ENCODE measurements around the gene B4GALT3. TPM values are rescaled to one million over a fixed set of nuclear protein-coding genes. Genes with fewer than 3 reads are reported as not detected.

The B4GALT3 gene
- total RNA-seq, 1 donor from 2014 or later = 9.1 TPM

DNA sequence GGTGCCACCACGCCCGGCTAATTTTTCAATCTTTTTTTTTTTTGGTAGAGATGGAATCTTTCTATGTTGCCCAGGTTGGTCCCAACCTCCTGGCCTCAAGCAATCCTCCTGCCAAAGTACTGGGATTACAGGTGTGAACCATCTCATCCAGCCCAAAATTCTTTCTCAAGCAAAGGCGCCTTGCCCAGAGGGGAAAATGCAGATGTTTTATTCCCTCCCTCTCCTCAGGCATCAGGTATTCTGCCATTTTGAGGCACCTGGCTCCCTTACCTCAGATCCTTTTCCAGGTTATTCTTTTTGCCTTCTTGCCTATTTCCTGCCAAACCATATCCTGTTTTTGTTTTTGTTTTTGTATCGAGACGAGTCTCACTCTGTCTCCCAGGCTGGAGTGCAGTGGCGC is 11.1 kb upstream of the B4GALT3 start:
- no peak for DNase-seq (ENCODE audit: low spot score)

DNA sequence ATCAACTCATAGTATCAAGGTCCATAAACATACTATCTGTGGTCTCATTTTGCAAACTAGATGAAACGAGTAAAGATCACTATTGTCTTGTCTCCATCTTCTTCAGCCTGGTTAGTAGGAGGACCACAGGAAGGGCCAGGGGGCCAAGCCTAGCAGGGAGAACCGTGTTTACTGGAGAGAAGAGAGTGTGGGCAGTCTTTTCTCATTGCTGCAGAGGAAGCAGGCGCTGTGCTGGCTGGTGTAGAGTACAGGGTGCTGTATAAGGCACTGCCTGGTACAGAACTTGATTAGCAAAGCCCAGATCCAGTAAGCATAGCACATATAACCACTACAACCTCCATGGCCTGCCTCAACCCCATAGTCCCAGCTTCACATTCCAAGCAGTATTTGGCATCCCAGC is 10.0 kb upstream of the B4GALT3 start:
- DNase-seq (ENCODE audit: low spot score) = no peak

DNA sequence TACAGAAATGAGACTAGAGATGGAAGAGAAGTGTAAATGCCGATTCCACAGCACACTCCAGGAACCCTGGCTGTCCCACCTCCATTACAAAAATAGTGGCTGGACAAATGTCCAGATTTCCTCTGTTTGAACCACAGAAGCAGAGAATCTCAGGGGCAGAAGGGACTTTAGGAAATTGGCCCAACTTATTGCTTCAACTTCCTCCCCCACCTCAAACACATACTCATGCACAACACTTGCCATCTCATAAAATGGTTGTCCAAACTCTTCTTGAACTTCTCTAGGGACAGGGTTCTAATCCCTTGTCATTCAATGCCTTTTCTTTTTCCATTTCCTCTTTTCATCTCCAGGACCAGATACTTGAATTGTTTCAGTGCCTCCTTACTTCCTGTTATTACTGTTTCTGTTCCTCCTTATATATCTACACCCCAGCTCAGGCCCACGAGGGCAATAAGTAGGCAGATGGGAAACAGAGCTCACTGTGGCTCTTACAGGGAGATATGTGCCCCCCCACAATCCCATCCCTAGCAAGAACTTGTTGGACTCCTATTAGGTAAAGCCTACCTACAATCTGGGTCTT is 8.5 kb upstream of the B4GALT3 start:
- peak; percentile 40 for DNase-seq (ENCODE audit: low spot score)

DNA sequence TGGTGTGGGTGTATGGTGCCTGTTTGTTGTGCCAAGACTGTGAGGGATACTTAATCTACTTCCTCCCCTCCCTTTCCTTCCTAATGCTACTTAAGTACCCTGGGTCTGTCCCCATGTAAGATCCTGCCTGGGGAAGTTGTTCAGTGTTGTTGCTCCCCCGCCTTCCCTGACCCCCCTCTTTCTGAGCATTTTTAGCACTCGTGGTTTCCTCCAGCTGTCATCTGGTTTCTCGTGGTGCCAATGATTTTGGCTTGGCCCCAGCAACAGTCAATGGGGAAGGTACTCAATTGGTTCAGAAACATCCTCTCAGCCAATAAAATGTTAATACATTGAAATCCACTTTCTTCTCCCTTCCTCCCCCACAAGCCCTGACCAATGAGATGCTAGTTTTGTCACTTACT is 8.0 kb upstream of the B4GALT3 start:
- peak; percentile 81 for DNase-seq (ENCODE audit: low spot score)

DNA sequence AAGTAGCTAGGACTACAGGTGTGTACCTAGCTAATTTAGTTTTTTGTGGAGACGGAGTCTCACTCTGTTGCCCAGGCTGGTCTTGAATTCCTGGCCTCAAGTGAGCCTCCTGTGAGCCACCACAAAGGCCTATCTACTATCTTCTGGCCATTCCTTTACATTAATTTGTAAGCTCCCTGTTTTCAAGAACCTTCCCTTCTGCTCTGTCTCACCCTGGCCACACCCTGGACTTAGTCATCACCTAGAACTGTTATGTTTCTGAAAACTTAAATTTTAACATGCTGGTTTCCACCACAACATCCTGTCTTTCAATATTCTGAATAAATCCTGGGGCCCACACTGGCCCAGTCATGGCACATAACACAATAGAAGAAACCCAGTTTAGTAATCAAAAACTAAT is 4.9 kb upstream of the B4GALT3 start:
- no peak for DNase-seq (ENCODE audit: low spot score)

DNA sequence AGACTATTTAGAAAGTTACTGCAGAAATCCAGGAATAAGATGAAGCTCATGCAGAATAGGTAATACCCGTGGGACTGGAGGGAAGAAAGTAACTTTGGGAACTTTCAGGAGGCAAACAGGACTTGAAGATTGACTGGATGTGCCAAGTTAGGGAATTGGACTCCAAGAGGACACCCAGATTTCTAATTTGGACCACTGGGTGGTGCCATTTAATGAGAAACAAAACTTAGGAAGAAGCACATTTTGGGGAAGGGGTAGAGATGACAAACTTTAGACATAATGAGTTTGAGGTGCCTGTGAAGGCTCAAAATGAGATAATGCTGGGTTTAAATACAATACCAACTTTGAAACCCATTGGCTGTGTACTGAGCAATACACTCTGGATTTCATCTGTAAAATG is 3.3 kb upstream of the B4GALT3 start:
- DNase-seq (ENCODE audit: low spot score) = no peak

DNA sequence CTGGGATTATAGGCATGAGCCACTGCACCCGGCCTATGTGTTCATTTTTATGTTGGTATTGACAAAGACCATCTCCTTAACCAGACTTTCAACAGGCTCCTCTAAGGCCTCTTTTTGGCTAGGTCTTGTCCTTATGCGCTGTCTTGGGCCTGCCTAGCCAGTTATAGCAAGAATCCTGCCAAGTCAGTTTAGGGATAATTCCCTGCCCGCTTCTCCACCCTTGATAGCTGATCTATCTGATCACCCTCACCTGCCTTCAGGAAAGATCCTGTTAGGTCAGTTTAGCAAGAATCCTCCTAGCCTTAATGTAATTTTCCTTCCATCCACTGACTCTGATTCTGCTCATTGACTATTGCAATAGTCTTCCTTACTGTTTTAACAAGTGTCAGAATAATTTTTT is 2.4 kb upstream of the B4GALT3 start:
- DNase-seq (ENCODE audit: low spot score) = no peak

DNA sequence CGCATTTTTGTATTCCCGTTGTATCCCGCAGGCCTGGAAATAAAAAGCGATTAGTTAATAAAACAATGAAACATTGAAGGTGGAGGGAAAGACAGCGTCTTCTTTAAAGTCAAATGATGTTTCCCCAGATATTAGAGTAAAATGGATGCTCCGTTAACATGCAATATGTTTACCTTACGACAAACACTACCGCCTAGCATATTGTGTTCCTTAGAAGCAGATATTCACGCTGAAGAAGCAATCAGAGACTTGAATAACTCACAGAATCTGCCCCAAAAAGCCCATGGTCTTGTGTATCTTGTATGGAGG is 583 bp upstream of the B4GALT3 start:
- no peak for DNase-seq (ENCODE audit: low spot score)

DNA sequence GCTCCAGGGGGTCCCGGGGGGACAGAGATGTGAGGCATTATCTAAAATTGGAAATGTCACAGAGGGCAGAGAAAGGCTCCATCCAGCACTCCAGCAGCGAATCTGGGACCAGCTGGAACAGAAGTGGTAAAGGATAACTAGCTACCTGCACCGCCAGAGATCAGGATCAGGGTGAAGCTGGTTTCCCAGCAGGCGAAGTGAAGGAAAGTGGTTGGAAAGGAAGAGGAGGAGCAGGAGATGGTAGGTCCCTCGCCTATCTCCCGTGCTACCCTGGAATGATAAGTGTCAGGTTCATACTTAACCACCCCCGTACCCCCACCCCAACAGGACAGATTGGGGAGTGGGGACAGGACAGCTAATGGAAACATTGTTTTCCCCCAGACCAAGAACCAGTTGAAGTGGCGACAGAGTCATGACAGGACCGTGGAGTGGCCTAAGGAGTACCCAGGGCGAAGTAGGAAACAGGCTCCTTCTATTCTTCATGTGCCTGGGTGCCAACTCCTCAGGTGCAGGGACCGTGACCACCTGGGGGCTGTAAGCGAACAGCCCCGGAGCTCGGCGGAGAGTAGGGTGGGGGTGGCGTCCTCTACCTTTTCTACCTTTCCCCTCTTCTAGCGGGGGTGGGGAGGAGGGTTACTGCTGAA is 717 bp downstream of the B4GALT3 start:
- no peak for DNase-seq (ENCODE audit: low spot score)

DNA sequence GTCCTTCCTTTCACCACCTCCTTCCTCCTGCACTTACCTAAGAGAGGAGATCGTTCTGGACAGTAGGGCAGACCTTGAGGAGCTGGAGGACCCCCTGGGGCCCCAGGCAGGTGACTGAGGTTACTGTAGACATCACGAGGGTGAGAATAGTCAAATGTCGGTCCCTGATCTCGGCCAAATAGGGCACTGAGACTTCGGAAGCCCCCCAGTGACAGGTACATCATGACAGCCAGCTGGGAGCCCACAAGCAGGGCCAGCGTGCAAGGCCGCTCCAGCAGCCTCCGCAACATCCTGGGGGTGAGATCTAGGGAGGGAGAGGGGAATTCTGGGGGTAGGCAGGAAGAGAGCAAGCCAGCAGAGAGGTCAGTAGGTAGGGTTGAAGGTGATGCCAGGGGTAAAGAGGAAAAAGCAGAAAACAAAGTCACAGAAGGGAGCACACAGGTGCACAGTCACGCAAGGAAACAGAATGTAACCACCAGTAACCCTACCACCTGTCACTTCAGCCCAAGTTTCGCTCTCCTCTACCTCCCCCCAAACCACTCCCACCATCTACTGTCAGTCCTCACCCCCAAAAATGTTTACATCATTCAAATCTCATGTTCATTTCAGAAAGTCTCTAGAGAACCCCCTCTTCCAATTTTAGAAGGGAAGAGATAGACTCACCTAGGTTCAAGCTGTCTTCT is 1.4 kb downstream of the B4GALT3 start:
- DNase-seq (ENCODE audit: low spot score) = no peak

DNA sequence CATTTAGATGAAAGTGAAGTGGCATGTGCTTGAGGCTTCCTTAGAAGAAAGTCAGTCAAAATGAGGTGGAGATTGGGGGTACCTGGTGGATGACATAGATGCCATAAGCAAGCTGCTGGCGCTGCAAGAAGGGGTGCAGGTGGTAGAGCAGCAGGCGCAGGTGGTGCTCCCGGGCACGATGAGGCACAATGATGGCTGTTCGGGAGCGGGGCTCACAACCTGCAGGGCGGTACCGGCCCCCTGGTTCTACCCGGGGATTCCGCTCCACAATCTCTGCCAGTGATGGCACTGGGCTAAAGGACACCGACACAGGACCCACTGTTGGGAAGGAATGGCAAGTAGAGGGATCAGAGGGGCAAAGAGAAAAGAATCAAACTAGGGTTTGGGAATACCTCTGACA is 2.4 kb downstream of the B4GALT3 start:
- DNase-seq (ENCODE audit: low spot score) = no peak

DNA sequence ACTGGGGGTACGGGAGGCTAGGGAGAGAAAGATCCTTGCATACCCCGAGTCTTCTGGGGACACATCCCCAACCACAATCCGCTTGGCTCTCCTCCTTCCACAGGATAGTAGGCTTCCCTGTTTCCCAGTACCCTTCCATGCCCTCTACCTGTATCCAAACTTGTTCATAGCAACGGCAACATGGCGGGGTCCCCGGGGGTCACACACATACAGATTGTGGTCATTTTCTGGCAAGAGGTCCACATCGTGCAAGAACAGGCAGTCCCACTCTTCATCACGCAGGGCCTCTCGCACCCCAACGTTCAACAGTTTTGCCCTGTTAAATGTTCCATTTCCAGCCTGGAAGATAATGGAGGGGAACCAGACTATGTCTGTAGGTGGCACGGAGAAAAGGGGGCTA is 3.6 kb downstream of the B4GALT3 start:
- no peak for DNase-seq (ENCODE audit: low spot score)

DNA sequence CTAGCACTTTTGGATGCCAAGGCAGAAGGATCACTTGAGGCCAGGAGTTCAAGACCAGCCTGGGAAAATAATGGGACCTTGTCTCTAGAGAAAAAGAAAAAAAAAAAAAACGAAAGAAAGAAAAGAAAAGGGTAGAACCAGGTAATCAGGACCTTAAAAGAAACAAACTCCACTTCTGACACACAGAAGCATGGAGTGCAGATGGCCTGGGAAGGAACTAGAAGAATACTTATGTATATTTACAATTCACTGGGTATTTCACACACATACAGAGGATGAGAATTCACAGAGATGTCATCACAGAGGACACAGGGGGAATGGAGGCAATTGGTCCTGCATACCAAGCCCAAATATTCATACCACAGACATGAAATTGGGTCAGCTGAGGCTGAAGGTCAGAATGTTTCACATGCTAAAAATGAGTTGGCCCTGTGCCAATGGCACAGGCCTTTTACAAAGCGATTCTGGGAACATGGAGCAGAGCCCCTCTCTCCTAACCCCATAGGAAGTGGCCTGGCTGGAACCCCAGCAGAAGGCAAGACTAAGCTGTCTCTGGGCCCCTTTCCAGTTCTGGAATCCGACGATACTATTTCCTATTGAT is 4.4 kb downstream of the B4GALT3 start:
- no peak for DNase-seq (ENCODE audit: low spot score)

DNA sequence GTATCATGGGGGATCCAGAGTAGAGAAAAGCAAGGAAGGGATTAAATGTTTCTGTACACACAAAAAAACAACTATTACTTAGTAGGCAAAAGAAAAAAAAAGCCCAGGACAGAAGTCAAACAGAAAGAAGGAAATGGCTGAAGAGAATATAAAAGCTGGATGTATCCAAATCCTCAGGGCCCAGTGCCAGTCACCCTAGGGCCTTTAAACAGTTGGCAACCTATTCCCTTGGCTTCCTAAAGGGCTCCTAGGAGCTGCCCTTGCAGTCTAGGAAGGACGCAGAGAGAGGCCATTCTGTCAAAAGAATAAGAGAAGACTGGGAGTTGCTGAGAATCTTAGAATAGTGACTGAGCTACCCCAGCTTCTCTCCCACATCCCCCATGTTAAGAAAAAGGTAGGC is 5.0 kb downstream of the B4GALT3 start:
- DNase-seq (ENCODE audit: low spot score) = no peak

DNA sequence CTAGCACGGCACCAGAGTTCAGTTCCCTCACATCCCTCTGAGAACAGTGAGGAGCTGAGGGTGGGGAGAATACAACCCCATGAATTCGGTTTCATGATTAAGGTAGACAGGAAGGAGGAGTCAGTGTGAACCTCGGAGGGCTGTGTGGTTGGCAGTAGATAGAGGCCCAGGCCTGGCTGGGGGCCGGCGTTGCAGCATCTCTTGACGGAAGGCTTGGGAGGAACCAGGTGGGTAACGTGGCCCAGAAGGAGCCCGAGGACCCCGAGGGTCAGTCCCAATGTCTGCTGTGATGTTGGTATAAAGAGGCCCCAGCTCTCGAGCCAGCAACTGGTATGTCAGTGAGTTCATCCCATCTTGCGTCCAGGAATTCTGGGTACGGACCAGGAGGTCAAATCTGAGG is 5.6 kb downstream of the B4GALT3 start:
- no peak for DNase-seq (ENCODE audit: low spot score)

DNA sequence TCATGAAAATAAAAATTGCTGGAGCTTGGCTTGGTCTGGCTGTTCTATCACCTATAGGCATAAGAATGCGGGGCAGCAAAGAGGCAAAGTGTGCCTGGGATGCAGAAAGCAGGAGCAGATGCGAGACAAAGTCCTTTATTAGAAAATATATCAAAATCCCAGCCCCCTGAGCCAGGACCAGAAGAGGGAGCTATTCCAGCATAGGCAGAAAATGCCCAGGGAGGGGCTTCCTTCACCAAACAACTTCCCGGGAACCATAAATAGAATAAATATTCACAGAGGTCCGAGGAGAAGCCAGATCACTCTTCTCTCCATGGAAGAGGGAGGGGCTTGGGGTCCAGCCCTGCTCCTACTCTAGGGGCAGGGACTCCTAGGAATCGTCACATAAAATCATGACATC is 6.1 kb downstream of the B4GALT3 start:
- DNase-seq (ENCODE audit: low spot score) = no peak

DNA sequence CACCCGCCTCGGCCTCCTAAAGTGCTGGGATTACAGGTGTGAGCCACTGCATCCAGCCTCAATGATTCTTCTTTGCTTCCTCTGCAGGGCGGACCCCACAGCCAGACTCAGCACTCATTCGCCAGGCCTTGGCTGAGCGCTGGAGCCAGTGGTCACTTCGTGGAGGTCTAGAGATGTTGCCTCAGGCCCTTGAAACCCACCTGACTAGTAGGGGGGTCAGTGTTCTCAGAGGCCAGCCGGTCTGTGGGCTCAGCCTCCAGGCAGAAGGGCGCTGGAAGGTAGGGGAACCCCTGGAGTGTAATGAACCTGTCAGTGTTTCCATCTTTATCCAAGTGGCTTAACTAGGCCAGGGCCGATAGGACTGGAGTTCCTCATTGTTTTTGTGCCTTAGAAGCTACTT is 8.4 kb downstream of the B4GALT3 start:
- DNase-seq (ENCODE audit: low spot score) = no peak

DNA sequence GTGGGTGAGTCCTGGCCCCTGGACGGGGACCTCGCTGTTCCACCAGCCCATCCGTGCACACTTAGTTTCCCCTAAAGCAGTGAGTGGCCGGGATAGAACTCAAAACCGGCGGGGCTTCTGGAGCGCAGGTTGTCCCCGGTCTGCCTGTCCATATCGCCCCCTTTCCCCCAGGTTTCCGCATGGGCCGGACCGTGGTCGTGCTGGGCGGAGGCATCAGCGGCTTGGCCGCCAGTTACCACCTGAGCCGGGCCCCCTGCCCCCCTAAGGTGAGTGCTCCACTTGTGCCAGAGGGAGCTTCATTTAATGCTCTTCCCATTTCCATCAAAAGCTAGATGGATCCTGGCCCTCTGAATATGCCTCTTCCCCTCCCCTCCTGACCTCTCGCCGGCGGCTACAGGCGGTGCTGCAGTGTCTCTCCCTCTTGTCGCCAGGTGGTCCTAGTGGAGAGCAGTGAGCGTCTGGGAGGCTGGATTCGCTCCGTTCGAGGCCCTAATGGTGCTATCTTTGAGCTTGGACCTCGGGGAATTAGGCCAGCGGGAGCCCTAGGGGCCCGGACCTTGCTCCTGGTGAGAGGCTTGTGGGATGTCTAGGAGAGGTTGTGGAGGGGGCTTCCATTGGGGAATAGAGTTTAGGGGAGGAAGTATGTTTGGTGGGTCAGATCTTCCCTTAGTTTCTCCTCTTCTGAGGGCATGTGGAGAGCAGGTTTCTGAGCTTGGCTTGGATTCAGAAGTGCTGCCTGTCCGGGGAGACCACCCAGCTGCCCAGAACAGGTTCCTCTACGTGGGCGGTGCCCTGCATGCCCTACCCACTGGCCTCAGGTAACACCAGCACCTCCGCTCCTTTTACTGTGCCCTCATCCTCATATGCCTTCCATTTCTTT is 10.4 kb downstream of the B4GALT3 start:
- DNase-seq (ENCODE audit: low spot score) = no peak

DNA sequence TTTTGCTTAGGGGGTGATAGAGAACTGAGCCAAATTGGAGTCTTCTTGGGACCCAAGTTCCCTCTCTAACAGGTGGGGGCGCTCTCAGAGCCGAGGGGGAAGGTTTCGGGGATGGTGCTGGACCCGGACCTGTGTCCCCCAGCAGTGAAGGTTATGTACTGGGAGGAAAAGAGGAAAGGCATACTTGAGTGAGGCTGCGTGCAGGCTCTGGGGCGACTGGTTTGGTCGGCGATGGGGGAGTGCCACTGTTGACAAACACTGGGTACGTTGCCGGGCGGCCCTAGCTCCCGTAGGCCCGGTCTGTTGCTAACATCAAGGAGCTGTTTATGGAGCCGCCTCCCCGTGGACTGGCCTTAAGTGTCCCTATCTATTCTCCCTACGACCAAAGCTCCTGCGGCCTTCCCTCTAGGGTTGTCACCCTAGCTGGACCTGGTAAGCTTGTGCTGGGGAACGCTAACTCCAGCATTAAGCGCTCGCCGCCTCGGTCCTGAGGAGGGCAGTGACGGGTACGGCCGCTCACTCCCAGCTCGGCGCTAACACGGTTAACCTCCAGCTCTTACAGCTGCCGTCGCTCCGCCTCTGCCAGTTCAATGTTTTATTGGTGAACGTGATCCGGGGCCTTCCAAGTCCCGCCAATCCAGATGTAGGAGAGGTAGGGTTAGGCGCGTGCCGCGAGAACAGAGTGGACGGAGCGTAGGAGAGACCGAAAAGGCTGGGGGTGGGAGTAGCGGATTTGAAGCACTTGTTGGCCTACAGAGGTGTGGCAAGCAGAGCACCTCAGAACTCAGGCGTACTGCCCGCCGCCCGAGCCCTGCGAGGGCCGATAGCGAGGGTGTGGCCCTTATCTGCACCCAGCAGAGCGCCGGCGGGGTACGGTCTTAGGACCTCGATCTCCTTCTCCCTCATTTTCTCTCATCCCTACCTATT is 11.3 kb downstream of the B4GALT3 start, which contains the start of gene PPOX:
Gene PPOX, plus strand, starts transcription at position 685 of the 927 bp plus-strand sequence. CDS start 422 bp downstream, outside the sequence.
- peak; percentile 100 for DNase-seq (ENCODE audit: low spot score)

DNA sequence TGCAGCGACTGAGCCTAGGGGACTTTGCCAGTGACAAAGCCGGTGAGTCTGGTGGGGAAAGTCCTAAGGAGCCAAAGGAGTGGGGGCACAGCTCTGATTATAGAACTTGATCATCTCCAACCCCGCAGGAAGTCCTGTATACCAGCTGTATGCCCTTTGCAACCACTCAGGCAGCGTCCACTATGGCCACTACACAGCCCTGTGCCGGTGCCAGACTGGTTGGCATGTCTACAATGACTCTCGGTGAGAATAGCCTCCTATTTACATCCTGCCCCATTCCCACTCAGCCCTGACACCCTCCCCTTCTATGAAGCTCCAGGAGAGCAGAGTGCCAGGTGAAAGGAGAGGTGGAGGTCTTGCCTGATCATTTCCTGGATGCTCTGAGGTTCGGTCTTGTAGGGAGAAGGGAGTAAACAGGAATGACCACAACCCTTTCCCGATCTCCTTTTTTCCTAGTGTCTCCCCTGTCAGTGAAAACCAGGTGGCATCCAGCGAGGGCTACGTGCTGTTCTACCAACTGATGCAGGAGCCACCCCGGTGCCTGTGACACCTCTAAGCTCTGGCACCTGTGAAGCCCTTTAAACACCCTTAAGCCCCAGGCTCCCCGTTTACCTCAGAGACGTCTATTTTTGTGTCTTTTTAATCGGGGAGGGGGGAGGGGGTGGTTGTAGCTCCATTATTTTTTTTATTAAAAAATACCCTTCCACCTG is 12.3 kb downstream of the B4GALT3 start:
- no peak for DNase-seq (ENCODE audit: low spot score)
